HepG2 (cell line): ENCODE results near the gene C10orf143. TPM values are rescaled to one million over a fixed set of nuclear protein-coding genes. Genes with fewer than 3 reads are reported as not detected.
A peak's percentile ranks its signal among the peaks of the same experiment; 100 is the strongest.

ENCODE experiments used
- FOXK1 ChIP-seq: sonication (generic); formaldehyde crosslinking; IDR thresholded peaks from 2 replicates; pipeline ENCODE4 v1.4.0; 2020; ENCODE audit warnings: low read depth, missing genetic modification reagents, borderline replicate concordance
- FOXK2 ChIP-seq: fragments of 450-650 bp; IDR thresholded peaks from 2 replicates; pipeline ENCODE4 v1.6.1; 2016
- GATAD1 ChIP-seq: IDR thresholded peaks from 2 replicates; pipeline ENCODE4 v1.6.1; 2016; ENCODE audit warnings: missing genetic modification reagents, missing compliant biosample characterization
- HDAC1 ChIP-seq: sonication (generic); formaldehyde crosslinking; IDR thresholded peaks from 2 replicates; pipeline ENCODE4 v1.5.1; 2020; ENCODE audit warnings: mild to moderate bottlenecking, missing genetic modification reagents
- HNF4A ChIP-seq: sonication (generic); formaldehyde crosslinking; IDR thresholded peaks from 2 replicates; pipeline ENCODE4 v1.4.0; 2020; ENCODE audit warnings: missing genetic modification reagents
- HNRNPUL1 ChIP-seq: fragments of 200-400 bp; formaldehyde crosslinking; IDR thresholded peaks from 2 replicates; pipeline ENCODE4 v1.6.1; 2017; ENCODE audit warnings: low read depth, mild to moderate bottlenecking, low read length, moderate library complexity
- MIER3 ChIP-seq: IDR thresholded peaks from 2 replicates; pipeline ENCODE4 v1.6.1; 2016; ENCODE audit warnings: missing compliant biosample characterization, borderline replicate concordance
- MYNN ChIP-seq: sonication (generic); formaldehyde crosslinking; IDR thresholded peaks from 2 replicates; pipeline ENCODE4 v1.4.0; 2020; ENCODE audit warnings: mild to moderate bottlenecking, low read depth, missing genetic modification reagents
- NCOA1 ChIP-seq: sonication (generic); formaldehyde crosslinking; IDR thresholded peaks from 2 replicates; pipeline ENCODE4 v1.9.0; 2021; ENCODE audit warnings: missing genetic modification reagents
- NFIB ChIP-seq: sonication (generic); formaldehyde crosslinking; IDR thresholded peaks from 2 replicates; pipeline ENCODE4 v1.9.0; 2021; ENCODE audit warnings: missing genetic modification reagents, mild to moderate bottlenecking, borderline replicate concordance
- THAP11 ChIP-seq: IDR thresholded peaks from 2 replicates; pipeline ENCODE4 v1.6.1; 2016; ENCODE audit warnings: missing biosample characterization, missing genetic modification reagents
- ZNF138 ChIP-seq: sonication (generic); formaldehyde crosslinking; IDR thresholded peaks from 2 replicates; pipeline ENCODE4 v1.5.0; 2020; ENCODE audit warnings: mild to moderate bottlenecking, low read depth, missing genetic modification reagents
- ZNF501 ChIP-seq: sonication (generic); formaldehyde crosslinking; IDR thresholded peaks from 2 replicates; pipeline ENCODE4 v1.5.1; 2020; ENCODE audit warnings: mild to moderate bottlenecking, moderate library complexity, missing genetic modification reagents
- ZNF563 ChIP-seq: sonication (generic); formaldehyde crosslinking; IDR thresholded peaks from 2 replicates; pipeline ENCODE4 v1.8.0; 2022; ENCODE audit warnings: mild to moderate bottlenecking, moderate library complexity, missing genetic modification reagents
- ZNF761 ChIP-seq: sonication (generic); formaldehyde crosslinking; conservative IDR thresholded peaks from 2 replicates; pipeline ENCODE4 v1.4.0; 2020; ENCODE audit warnings: mild to moderate bottlenecking, missing genetic modification reagents
- polyA plus RNA-seq, 8 experiments: library from polyadenylated mRNA; depleted of rRNA in 3 of 8; stranded (reverse) in 7 of 8; unstranded in 1 of 8; fragments of >200 nt; fragmentation: Illumina TruSeq in 4 of 8; extraction: Trizol in 4 of 8; gene quantifications; 2 replicates each; pipeline versions ENCODE4 v1.2.1 to v1.2.3, GENCODE V29; 2011 to 2016; ENCODE audit warnings: low read depth in 4 of 8, missing spikeins in 1 of 8, mixed read lengths in 1 of 8; ENCODE audit not compliant: insufficient read depth in 1 of 8
- total RNA-seq, 5 experiments: library from RNA; depleted of rRNA; stranded (reverse); fragments of >200 nt; fragmentation: Illumina TruSeq; extraction: Trizol; gene quantifications; 2 replicates each; pipeline ENCODE4 v1.2.3, GENCODE V29; 2016; ENCODE audit warnings: low read depth in 1 of 5
- TF ChIP-seq, protein P1 (sequence below): sonication (generic); formaldehyde crosslinking; IDR thresholded peaks from 2 replicates; pipeline ENCODE4; 2020; ENCODE audit warnings: missing genetic modification reagents, mild to moderate bottlenecking, borderline replicate concordance
- TF ChIP-seq, protein P2 (sequence below): sonication (generic); formaldehyde crosslinking; IDR thresholded peaks from 2 replicates; pipeline ENCODE4 v1.5.0; 2020; ENCODE audit warnings: mild to moderate bottlenecking, low read depth, missing genetic modification reagents, borderline replicate concordance
- TF ChIP-seq, protein P3 (sequence below): sonication (generic); formaldehyde crosslinking; IDR thresholded peaks from 2 replicates; pipeline ENCODE4 v1.4.0; 2020; ENCODE audit warnings: mild to moderate bottlenecking, low read depth, missing genetic modification reagents
- TF ChIP-seq, protein P4 (sequence below): sonication (generic); formaldehyde crosslinking; IDR thresholded peaks from 2 replicates; pipeline ENCODE4 v1.5.1; 2020; ENCODE audit warnings: mild to moderate bottlenecking, missing genetic modification reagents, borderline replicate concordance
- TF ChIP-seq, protein P5 (sequence below): IDR thresholded peaks from 2 replicates; pipeline ENCODE4 v1.6.1; 2016; ENCODE audit warnings: low read depth, control low read depth
- TF ChIP-seq, protein P6 (sequence below): sonication (generic); formaldehyde crosslinking; conservative IDR thresholded peaks from 2 replicates; pipeline ENCODE4 v1.4.0; 2020; ENCODE audit warnings: missing genetic modification reagents

The C10orf143 gene
- total and polyA plus RNA-seq, 2 of the 13 experiments (the other 11 are each of a cell fraction or from before 2014, with no cell fraction given) = 0.21 to 0.91 TPM

DNA sequence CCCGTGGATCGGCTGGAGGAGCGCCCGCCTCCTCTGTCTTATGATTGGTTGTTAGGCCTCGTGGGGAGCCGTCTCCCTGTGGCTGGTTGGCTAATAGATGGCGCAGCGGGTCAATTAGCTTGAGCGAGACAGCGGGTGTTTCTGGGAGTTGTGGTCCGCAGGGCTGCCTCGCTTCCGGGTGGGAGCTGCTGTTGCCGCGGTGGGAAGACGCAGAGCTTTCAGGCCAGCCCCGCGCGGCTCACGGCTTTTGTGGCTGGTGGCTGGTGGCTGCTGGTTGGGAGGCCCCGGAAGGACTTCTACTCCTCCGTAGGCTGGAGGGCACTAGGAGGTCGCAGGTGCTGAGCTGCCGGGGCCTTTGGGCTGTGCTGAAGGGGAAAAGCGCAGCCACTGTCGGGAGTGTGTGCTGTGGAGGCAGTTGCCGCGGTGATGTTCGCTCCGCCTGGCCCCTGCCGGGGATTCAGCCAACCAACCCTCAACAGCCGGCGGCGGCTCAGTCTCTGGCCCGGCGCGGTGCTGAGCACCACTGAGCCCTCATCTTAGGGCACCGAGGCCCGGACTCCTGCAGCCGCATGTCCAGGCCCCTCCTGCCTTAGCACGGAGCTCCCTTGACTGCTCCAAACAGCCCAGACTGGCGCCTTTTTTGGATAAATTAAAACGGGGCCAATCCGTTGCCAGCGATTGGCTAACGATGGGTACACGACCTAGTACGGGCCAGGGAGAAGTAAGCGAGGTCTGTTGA is 652 bp upstream of the C10orf143 start (continued):
- TF ChIP-seq ZNF761 (CRISPR knock-in tag) (no peak; the same call in 1 of the 2 replicates), HNRNPUL1 (no peak), FOXK2 (peak; percentile 53; the same call in 1 of the 2 replicates), THAP11 (CRISPR knock-in tag) (peak; percentile 97), MIER3 (CRISPR knock-in tag) (0 out of 2 replicates have a peak, but pooled peaks have one; percentile 10), GATAD1 (CRISPR knock-in tag) (no peak), MYNN (CRISPR knock-in tag) (no peak), ZNF563 (CRISPR knock-in tag) (0 out of 2 replicates have a peak, but pooled peaks have one; percentile 62), NCOA1 (CRISPR knock-in tag) (no peak), ZNF138 (CRISPR knock-in tag) (no peak), HDAC1 (peak; percentile 21; the same call in 1 of the 2 replicates), NFIB (CRISPR knock-in tag) (no peak), FOXK1 (peak; percentile 16; the same call in 1 of the 2 replicates), HNF4A (CRISPR knock-in tag) (no peak), ZNF501 (CRISPR knock-in tag) (0 out of 2 replicates have a peak, but pooled peaks have one; percentile 10)
- TF ChIP-seq, protein P1, sequence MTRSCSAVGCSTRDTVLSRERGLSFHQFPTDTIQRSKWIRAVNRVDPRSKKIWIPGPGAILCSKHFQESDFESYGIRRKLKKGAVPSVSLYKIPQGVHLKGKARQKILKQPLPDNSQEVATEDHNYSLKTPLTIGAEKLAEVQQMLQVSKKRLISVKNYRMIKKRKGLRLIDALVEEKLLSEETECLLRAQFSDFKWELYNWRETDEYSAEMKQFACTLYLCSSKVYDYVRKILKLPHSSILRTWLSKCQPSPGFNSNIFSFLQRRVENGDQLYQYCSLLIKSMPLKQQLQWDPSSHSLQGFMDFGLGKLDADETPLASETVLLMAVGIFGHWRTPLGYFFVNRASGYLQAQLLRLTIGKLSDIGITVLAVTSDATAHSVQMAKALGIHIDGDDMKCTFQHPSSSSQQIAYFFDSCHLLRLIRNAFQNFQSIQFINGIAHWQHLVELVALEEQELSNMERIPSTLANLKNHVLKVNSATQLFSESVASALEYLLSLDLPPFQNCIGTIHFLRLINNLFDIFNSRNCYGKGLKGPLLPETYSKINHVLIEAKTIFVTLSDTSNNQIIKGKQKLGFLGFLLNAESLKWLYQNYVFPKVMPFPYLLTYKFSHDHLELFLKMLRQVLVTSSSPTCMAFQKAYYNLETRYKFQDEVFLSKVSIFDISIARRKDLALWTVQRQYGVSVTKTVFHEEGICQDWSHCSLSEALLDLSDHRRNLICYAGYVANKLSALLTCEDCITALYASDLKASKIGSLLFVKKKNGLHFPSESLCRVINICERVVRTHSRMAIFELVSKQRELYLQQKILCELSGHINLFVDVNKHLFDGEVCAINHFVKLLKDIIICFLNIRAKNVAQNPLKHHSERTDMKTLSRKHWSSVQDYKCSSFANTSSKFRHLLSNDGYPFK = peak; percentile 98
- TF ChIP-seq, protein P2, sequence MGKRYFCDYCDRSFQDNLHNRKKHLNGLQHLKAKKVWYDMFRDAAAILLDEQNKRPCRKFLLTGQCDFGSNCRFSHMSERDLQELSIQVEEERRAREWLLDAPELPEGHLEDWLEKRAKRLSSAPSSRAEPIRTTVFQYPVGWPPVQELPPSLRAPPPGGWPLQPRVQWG = no peak
- TF ChIP-seq, protein P3, sequence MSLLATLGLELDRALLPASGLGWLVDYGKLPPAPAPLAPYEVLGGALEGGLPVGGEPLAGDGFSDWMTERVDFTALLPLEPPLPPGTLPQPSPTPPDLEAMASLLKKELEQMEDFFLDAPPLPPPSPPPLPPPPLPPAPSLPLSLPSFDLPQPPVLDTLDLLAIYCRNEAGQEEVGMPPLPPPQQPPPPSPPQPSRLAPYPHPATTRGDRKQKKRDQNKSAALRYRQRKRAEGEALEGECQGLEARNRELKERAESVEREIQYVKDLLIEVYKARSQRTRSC (CRISPR knock-in tag) = no peak
- TF ChIP-seq, protein P4, sequence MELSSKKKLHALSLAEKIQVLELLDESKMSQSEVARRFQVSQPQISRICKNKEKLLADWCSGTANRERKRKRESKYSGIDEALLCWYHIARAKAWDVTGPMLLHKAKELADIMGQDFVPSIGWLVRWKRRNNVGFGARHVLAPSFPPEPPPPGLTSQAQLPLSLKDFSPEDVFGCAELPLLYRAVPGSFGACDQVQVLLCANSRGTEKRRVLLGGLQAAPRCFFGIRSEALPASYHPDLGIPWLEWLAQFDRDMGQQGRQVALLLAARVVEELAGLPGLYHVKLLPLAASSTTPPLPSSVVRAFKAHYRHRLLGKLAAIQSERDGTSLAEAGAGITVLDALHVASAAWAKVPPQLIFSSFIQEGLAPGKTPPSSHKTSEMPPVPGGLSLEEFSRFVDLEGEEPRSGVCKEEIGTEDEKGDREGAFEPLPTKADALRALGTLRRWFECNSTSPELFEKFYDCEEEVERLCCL = no peak
- TF ChIP-seq, protein P5, sequence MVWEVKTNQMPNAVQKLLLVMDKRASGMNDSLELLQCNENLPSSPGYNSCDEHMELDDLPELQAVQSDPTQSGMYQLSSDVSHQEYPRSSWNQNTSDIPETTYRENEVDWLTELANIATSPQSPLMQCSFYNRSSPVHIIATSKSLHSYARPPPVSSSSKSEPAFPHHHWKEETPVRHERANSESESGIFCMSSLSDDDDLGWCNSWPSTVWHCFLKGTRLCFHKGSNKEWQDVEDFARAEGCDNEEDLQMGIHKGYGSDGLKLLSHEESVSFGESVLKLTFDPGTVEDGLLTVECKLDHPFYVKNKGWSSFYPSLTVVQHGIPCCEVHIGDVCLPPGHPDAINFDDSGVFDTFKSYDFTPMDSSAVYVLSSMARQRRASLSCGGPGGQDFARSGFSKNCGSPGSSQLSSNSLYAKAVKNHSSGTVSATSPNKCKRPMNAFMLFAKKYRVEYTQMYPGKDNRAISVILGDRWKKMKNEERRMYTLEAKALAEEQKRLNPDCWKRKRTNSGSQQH (CRISPR knock-in tag) = no peak
- TF ChIP-seq, protein P6, sequence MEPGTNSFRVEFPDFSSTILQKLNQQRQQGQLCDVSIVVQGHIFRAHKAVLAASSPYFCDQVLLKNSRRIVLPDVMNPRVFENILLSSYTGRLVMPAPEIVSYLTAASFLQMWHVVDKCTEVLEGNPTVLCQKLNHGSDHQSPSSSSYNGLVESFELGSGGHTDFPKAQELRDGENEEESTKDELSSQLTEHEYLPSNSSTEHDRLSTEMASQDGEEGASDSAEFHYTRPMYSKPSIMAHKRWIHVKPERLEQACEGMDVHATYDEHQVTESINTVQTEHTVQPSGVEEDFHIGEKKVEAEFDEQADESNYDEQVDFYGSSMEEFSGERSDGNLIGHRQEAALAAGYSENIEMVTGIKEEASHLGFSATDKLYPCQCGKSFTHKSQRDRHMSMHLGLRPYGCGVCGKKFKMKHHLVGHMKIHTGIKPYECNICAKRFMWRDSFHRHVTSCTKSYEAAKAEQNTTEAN (CRISPR knock-in tag) = peak; percentile 81; the same call in 1 of the 2 replicates
